Measurements from ENCODE around the gene LAMA1. TPM values are rescaled to one million over a fixed set of nuclear protein-coding genes. Genes with fewer than 3 reads are reported as not detected.
"Not testable (repeated sequence)": the region's sequence is repeated elsewhere in the genome, so short reads cannot be mapped to it uniquely, and the experiment has no call there.

The LAMA1 gene
- total RNA-seq: not detected

- DNase-seq: no peak
These were observed at the start of gene LAMA1 for GRCh38 chr18:7117390-7118355. LAMA1 (minus strand) TSS chr18:7117797; CDS start chr18:7117720, 77 bp downstream.

GRCh38 chr18:7165846-7166393 lies 48.3 kb upstream of the LAMA1 start:
- no peak for DNase-seq

- DNase-seq: no peak
These were observed 46.9 kb upstream of the LAMA1 start for GRCh38 chr18:7164323-7165004.

GRCh38 chr18:7158216-7158615 lies 40.6 kb upstream of the LAMA1 start:
- DNase-seq: no peak

GRCh38 chr18:7157760-7158159 lies 40.2 kb upstream of the LAMA1 start:
- no peak for DNase-seq

GRCh38 chr18:7155887-7156286 lies 38.3 kb upstream of the LAMA1 start:
- DNase-seq: no peak

- DNase-seq: no peak
These were observed 37.5 kb upstream of the LAMA1 start for GRCh38 chr18:7155092-7155491.

GRCh38 chr18:7152440-7152839 lies 34.8 kb upstream of the LAMA1 start:
- no peak for DNase-seq

GRCh38 chr18:7147399-7147798 lies 29.8 kb upstream of the LAMA1 start:
- DNase-seq: no peak

- DNase-seq: no peak
These were observed 28.5 kb upstream of the LAMA1 start for GRCh38 chr18:7146067-7146466.

GRCh38 chr18:7144921-7145320 lies 27.3 kb upstream of the LAMA1 start:
- not testable (repeated sequence) for DNase-seq

GRCh38 chr18:7141287-7141686 lies 23.7 kb upstream of the LAMA1 start:
- DNase-seq: no peak

- DNase-seq: no peak
These were observed 21.8 kb upstream of the LAMA1 start for GRCh38 chr18:7139409-7139808.

- no peak for DNase-seq
These were observed 15.6 kb upstream of the LAMA1 start for GRCh38 chr18:7133181-7133580.

GRCh38 chr18:7132356-7133150 lies 15.0 kb upstream of the LAMA1 start:
- no peak for DNase-seq

- DNase-seq: no peak
These were observed 4.8 kb upstream of the LAMA1 start for GRCh38 chr18:7122376-7122775.

GRCh38 chr18:7116792-7117389 lies 706 bp downstream of the LAMA1 start:
- DNase-seq: no peak

- DNase-seq: no peak
These were observed 1.4 kb downstream of the LAMA1 start for GRCh38 chr18:7116001-7116730.

GRCh38 chr18:7112936-7113335 lies 4.7 kb downstream of the LAMA1 start:
- DNase-seq: no peak

GRCh38 chr18:7111134-7111533 lies 6.5 kb downstream of the LAMA1 start:
- no peak for DNase-seq

- DNase-seq: no peak
These were observed 11.7 kb downstream of the LAMA1 start for GRCh38 chr18:7105943-7106342.

GRCh38 chr18:7105268-7105667 lies 12.3 kb downstream of the LAMA1 start:
- DNase-seq: no peak
